Activated CD4-positive, alpha-beta T cell treated with anti-CD3 and anti-CD28 coated beads, Interleukin-2, amount 50 U/mL, for 48 hours (primary cell): ENCODE measurements around the gene ZNF492.
"Not testable (repeated sequence)": the region's sequence is repeated elsewhere in the genome, so short reads cannot be mapped to it uniquely, and the experiment has no call there.

Experiments
- DNase-seq, 2 experiments: peaks; one replicate each; pipeline ENCODE4 v3.0.0-alpha.2; 2020

ZNF492 gene

DNA sequence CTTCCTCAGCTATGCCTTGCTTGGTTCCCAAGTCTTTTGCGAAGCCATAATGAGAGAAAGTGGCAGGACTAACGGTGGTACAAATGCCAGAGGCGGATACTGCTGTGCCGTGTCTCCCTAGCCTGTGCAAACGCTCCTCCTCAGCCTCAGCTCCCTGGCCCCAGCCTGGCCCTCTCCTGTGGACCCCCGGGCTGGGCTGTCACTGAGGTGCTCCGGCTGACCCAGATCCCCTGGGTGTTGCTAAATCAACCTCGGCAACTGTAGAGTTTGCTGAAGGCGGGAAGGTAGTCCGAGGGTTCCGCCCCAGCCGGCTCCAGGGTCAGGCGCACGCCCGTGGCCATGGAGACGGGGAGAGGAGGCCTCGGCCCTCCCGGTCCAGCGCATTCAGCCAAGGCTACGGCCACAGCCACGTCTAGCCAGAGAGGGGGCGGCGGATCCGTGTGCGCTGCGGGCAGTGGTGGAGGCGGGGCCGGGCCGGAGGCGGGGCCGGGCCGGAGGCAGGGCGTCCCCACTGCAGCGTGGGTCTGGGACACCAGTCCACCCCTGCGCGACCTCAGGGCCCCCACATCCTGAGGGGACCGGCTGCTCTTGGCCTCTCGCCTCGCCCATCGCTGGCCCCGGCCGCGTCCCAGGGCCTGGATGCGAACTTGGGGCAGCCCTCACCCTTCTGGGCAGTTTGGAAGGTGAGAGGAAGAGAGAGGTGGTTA, 16.4 kb upstream of the ZNF492 start:
- DNase-seq = no peak

DNA sequence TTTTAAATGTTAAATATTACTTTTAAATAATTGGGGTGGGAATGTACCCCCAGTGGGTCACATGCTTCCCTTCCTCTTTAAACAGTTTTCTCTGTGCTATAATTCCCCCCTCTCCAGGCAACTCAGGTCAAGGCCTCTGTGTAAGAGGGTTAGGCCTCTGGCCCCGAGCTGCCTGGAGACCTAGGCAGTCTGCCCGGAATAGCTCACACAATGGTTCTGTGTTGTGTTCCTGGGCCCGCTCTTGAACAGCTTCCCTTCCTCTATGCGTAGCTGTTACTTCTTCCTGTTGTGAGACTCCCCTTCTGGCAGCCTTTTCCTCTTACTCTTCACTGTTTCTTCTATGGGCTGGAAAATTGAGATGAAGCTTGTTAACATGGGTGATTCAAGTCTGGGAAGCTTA, 14.8 kb upstream of the ZNF492 start:
- no peak for DNase-seq

DNA sequence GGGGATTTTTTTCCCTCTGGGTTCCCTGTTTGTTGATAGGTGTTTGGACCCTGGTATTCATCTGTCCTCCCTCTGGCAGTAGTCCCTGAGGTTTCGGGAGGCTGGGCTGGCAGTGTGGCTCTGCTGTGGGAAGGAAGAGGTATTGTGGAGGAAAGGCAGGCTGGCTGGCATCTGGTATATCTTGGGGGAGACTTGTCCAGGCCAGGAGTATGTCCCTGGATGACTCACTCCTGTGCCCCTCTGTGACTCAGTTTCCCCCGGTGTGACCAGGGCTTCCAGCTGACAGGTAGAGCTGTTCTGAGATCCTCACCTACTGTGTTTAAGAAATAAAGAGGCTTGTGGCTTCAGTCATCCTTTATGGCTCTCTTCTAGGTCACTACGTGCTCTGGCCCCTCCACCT, 14.2 kb upstream of the ZNF492 start:
- no peak for DNase-seq

DNA sequence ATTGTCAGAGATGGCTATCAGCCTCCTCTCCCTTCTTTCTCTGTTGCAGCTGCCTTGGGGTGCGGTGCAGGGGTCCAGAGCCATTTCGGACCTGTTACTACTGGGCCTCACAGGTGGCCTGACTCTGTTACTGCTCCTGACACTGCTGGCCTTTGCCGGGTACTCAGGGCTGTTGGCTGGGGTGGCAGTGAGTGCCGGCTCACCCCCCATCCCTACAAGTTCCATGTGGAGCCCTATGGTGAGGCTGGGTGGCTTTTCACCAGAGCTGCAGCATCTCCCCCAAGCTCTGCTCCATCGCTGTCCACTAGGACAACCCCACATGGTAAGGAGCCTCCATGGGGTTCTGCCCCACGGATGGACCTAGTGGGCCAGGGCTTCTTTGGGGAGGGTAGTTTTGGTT, 13.7 kb upstream of the ZNF492 start:
- DNase-seq = no peak

DNA sequence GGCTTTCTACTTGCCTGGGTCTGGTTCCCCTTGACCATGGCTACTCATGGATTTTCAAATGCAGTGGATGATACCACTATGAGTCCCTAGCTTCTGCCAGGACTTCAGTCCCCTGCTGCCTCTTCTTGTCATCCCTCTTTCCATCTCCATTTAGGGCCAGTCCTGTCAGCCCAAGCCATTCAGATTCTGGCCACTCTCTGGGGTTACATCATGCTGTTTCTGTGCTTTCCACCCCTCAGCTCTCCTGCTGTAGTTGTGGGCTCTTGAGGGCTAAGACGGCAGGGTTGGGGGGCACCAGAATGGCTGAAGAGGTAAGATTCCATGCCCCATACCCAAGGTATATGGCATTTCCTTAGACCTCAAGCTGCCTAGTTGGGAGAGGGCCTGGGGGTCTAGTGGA, 13.2 kb upstream of the ZNF492 start:
- no peak for DNase-seq

DNA sequence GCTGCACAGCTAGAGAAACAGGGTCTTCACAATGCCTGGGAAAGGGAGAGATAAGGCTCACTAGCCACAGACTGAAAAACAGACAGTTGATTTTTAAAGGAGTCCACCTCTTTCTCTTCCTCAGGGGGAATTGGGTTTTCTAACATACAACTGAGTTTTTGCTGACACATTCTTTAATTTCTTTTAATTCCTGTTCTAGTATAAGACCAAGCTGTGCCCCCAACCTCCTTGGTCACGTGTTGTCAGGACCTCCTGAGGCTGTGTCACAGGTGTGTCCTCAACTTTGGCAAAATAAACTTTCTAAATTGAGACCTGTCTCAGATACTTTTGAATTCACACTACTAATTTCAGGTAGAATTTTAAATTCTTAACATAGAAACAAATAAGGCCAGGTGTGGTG, 12.1 kb upstream of the ZNF492 start:
- no peak for DNase-seq

DNA sequence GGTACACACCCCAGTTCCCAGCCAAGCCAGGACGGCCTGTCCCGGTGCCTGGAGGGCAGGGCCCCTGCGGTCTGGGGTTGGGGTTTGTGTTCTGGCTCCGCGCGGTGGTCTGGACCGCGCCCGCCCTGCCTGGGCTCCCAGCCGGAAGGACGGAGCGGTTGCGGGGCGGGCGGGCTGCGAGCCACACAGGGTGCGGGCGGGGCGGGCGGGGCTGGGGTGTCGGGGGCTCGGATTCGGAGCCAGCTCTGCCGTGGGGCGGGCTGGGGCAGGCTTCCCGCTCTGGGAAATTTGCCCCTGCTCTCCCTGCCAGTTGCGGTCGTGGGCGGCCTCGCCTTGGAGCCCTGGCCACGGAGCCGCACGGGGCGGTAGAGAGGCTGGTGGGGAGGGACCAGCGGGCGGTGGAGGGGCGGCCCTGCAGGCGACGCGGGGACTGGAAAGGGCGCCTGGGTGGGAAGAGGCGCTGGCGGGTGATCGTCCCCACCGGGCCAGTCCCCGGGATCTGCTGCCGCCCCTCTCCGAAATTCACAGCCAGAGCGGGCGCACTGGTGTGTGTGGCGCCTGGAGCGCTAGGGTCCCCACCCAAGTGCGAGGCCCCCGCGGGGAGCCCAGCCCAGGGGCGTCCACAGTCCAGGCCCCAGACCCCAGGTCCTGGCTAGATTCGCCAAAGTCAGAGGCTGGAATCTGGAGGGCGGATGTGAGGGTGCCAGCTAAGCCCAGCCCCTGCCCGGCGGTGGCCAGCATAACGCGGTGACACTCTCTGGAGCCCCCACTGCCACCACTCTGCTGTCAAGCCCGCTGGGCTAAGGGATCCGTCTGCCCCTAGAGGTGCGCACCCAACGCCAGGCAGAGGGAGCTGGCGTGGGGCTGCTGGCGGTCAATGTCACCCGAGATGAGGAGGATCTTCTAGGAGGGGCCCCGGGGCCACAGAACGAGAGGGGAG, 11.0 kb upstream of the ZNF492 start:
- no peak for DNase-seq

DNA sequence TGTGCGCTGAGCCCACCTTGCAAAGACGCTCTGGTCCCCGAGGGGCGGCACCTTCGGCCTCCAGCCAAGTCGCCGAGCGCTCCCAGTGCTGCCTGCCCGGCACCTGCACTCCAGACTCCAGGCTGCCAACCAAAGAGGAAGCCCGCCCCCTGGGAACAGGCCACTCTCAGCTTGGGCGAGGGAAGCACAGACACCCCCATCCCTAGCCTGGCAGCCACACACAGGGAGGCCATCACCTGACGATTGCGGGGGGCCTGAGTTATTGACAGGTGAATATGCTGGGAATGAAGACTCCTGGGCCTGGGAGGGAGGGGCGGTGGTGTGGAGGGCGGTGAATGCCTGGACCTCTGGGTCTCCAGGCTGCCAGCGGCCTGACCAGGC, 10.3 kb upstream of the ZNF492 start:
- no peak for DNase-seq

DNA sequence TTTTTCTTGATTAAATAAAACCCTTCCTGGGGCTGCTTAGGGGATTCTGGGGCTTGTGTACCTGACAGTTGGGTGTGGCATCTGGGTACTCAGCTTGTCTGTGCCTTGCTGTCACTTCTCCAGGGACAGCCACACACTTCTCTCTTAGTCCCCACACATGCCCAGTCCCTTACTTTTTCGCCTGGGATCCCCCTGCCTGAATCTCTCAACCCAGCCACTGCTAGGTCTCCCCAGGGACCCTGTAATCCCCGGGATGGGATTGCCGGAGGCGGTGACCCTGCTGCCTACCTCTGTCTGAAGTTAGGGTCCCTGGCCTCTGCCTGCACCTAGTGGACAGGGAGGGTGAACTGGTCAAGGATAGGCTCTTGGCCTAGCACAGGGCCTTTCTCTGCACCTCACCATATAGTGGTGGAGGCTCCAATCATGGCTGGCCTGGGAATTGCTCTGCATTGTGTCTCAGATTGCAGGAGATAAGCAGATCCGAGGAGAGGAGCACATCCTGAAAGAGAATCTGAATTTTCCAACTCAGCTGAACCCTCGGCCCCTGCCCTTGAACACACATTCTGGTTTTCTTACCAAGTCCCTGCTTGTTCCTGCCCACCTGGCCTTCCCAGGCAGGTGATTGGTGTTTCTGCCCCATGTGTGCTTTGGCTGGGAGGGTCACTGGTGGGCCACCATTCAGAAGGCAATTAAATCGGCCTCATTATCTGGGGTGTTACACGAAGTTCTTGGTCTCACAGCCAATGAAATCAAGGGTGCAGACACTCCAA, 8.7 kb upstream of the ZNF492 start:
- no peak for DNase-seq

DNA sequence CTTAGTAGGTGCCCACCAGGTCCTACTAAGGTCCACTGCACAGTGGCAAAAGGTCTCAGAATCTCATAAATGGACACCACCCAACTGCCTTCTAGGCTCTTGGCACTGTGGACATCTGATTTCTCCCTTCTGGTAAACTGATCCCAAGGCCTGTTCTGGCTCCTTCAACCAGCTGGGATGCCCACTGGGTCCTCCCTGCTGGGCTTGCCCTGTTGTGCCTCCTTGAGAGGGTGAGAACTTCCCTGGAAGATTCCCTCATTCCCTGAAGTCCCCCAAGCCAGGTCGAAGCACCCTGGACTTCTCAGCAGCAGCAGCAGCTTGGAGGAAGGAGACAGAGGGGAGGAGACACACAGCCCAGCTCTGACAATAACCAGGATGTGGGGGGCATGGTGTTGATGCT, 6.6 kb upstream of the ZNF492 start:
- DNase-seq = no peak

DNA sequence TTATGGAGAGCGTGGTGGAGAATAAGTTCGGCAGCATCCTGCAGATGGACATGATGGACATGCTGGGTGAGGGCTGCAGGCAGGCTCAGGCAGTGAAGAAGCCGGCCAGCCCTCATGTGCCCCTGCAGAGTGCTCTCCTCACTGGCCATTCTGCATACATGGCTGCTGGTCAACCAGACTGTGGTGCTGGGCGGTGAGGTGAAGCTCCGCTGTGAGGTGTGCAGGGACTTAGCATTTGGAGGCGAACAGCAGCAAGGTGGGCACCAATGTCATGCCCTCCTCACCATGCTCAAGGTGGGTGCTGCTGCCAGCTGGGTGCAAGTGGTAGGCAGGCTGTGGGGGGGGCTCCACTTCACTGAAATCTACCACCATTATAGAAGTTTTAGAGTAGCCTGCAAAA, 5.7 kb upstream of the ZNF492 start:
- no peak for DNase-seq

DNA sequence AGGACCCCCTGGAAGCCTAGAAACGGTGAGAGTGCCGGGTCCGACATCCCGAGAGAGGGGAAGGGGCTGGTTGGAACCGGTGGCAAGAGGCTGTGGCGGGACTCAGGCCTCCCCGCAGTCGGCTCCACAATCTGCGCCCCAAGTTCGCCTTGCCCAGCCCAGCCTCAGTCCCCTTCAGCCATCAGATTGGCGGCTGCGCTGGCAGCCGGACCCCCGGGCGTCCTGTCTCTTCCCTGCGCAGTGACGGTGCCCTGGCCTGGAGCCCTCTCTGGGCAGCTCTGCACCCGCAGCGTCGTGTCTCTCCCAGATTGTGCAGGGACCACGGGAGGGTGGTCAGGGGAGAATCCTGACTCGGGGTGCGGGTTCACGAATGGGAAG, 315 bp downstream of the ZNF492 start:
- DNase-seq = peak in 1 of 2 experiments; percentile 16

DNA sequence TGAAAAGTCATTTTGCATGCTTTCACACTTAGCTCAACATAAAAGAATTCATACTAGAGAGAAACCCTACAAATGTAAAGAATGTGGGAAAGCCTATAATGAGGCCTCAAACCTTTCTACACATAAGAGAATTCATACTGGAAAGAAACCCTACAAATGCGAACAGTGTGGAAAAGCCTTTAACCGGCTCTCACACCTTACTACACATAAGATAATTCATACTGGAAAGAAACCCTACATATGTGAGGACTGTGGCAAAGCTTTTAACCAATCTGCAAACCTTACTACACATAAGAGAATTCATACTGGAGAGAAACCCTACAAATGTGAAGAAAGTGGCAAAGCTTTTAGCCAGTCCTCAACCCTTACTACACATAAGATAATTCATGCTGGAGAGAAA, 51.4 kb downstream of the ZNF492 start:
- not testable (repeated sequence) for DNase-seq

DNA sequence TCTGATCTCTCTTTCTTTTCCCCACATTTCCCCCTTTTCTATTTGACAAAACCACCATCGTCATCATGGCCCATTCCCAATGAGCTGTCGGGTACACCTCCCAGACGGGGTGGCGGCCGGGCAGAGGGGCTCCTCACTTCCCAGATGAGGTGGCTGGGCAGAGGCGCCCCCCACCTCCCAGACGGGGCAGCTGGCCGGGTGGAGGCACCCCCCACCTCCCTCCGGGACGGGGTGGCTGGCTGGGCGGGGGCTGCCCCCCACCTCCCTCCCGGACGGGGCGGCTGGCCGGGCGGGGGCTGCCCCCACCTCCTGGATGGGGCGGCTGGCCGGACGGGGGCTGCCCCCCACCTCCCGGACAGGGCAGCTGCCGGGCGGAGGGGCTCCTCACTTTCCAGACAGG, 68.5 kb downstream of the ZNF492 start:
- not testable (repeated sequence) for DNase-seq

DNA sequence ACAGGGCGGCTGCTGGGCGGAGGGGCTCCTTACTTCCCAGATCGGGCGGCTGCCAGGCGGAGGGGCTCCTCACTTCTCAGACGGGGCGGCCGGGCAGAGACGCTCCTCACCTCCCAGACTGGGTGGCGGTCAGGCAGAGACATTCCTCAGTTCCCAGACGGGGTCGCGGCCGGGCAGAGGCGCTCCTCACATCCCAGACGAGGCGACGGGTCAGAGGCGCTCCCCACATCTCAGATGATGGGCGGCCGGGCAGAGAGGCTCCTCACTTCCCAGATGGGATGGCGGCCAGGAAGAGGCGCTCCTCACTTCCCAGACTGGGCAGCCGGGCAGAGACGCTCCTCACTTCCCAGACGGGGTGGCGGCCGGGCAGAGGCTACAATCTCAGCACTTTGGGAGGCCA, 69.0 kb downstream of the ZNF492 start:
- DNase-seq = not testable (repeated sequence)

DNA sequence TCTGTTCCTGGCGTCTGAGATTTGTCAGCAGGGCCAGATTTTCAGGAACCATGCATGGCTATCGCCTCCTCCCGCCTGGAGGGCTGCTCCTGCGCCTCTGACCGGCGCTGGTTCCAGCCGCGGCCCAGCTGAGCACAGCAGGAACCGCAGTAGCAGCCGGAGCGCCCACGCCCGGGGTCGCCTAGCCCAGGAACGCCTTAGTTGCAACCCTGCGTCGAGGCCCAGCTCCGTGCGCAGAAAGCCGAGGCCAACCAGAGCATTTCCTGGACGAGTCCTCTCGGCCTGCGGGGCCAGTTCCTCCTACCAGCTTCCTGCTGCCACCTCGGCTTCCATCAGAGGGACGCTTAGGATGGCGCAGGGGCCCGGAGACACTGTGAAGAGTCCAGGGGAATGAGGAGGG, 74.9 kb downstream of the ZNF492 start:
- no peak for DNase-seq
